ENCODE measurements around the gene DISP2.

DNA sequence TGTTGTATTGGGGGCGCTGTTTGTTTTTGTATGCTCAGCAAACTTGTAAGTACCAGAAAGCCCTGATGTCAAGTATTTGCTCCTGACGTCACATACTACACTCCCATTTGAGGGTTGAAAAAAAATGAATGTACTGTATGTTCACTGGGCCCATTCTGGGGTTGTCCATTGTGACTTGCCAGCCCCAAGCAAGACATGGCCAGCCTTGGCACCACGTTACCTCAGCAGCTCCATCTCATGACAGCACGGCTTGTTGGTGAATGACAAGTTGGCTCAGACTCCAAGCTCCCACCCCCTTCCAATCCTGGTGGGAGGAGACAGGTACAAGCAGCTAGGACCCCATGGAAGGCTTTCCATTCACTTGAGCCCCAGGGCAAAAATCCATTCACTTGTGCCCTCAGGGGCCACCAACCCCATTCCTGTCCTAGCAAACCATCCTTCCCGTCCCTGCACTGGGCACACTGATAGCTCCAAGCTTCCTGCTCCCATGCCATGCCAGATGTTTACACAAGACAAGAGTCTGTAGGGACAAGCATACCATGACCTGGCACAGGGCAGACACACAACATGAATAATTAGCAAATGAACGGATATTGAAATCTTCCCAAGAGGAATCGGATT, 5.6 kb upstream of the DISP2 start:
- TF ChIP-seq CTCF (IDR thresholded peaks at IDR 0.05; ENCODE audit: insufficient read depth, low read depth, low read length) = no peak
- no peak for TF ChIP-seq EZH2 (IDR thresholded peaks at IDR 0.05; ENCODE audit: insufficient read depth, low read length)
